Sigmoid colon (tissue), 7 donors: ENCODE results near the gene NOL3. TPM values are rescaled to one million over a fixed set of nuclear protein-coding genes. Genes with fewer than 3 reads are reported as not detected.

Source experiments
- DNase-seq: peaks from one replicate; pipeline ENCODE4 v3.0.0-alpha.2; 2019
- H3K27ac ChIP-seq, 4 donors: fragments of 200-600 bp; sonication (generic); one replicate each; pipeline ENCODE4 v1.5.1; 2016 to 2019; ENCODE audit warnings: mild to moderate bottlenecking in 1 of 4
- H3K27me3 ChIP-seq, 3 donors: fragments of 200-600 bp; sonication (generic); one replicate each; pipeline ENCODE4 v1.5.1; 2019; ENCODE audit warnings: mild to moderate bottlenecking in 1 of 3
- H3K36me3 ChIP-seq, 4 donors: fragments of 200-600 bp; sonication (generic); one replicate each; pipeline ENCODE4 v1.5.1; 2016 to 2019
- H3K4me1 ChIP-seq, 4 donors: fragments of 200-600 bp; sonication (generic); one replicate each; pipeline ENCODE4 v1.5.1; 2017 to 2019
- H3K4me3 ChIP-seq, 4 donors: fragments of 200-600 bp; sonication (generic); one replicate each; pipeline ENCODE4 v1.5.1; 2017 to 2019; ENCODE audit warnings: mild to moderate bottlenecking in 2 of 4, moderate library complexity in 1 of 4
- H3K9me3 ChIP-seq, 4 donors: fragments of 200-600 bp in 3 of 4; sonication (generic) in 3 of 4; one replicate each; pipeline versions ENCODE4 v1.5.1 to v1.6.1; 2013 to 2019
- CTCF ChIP-seq, 4 experiments: fragments of 450-650 bp in 3 of 4; fragments of 200-600 bp in 1 of 4; IDR thresholded peaks; one replicate each; pipeline ENCODE4 v1.5.1; 2016 to 2019; ENCODE audit warnings: antibody characterized with exemption in 4 of 4, mild to moderate bottlenecking in 3 of 4, moderate library complexity in 2 of 4
- EP300 ChIP-seq, 4 donors: sonication (generic); formaldehyde crosslinking; IDR thresholded peaks; one replicate each; pipeline ENCODE4 v1.6.1; 2017; ENCODE audit warnings: antibody characterized with exemption in 4 of 4
- POLR2A ChIP-seq, 2 donors: fragments of 450-650 bp; IDR thresholded peaks; one replicate each; pipeline ENCODE4 v1.6.1; 2016; ENCODE audit warnings: antibody characterized with exemption in 2 of 2, mild to moderate bottlenecking in 2 of 2, moderate library complexity in 2 of 2
- POLR2AphosphoS5 ChIP-seq, 4 donors: sonication (generic); formaldehyde crosslinking; IDR thresholded peaks; one replicate each; pipeline ENCODE4 v1.6.1; 2017; ENCODE audit warnings: antibody characterized with exemption in 4 of 4
- WGBS, 2 donors: extraction: QIAGEN DNeasy Blood & Tissue Kit; methylation state at CpG; one replicate each; pipeline ENCODE4 v1.1.7; 2013; 5-methylcytosine and 5-hydroxymethylcytosine counted together
- intact Hi-C: fragments of 100-400 bp; cut with DNase I; formaldehyde crosslinking; loops from one replicate; pipeline ENCODE4 v1.15.1; 2023
- polyA plus RNA-seq, 3 donors: library from polyadenylated mRNA; stranded (reverse); fragments of 200-250 nt; gene quantifications; one replicate each; pipeline ENCODE4 v1.2.3, GENCODE V29; 2013
- total RNA-seq, 4 donors: library from RNA; depleted of rRNA; stranded (reverse); fragments of >200 nt; gene quantifications; one replicate each; pipeline ENCODE4 v1.1.0, GENCODE V29; 2016
- donor health status: healthy with polysubstance abuse.
- donor health status: Bipolar disorder and iron deficiency.
- donor health status: healthy.

The NOL3 gene
- total and polyA plus RNA-seq, 7 donors = 12.7 to 36.7 (median 23.9) TPM

DNA sequence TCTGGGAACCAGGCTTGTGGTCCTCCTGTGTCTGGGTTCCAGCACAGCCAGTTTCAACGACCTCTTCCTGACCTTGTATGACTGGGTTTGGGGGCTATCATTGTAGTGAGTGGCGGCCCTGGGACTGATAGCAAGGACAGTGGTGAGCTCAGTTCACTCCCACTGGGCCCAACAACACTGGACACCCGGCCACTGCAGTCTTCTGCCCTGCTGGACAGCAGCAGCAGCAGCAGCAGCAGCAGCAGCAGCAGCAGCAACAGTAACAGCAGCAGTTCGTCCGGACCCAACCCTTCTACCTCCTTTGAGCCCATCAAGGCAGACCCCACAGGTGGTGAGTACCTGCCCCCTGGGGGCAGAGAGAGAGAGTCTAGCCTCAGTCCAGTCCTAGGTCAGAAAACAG, 25.3 kb downstream of the NOL3 start:
- 84 to 92% methylated on average over 5 of the region's 5 CpGs for WGBS, 2 donors
- TF ChIP-seq CTCF (IDR thresholded peaks at IDR 0.05) (no peak), EP300 (IDR thresholded peaks at IDR 0.05) (no peak)
- Histone ChIP-seq H3K27ac (no peak overlapping the region), H3K27me3 (no peaks in the 10 kb centered on the region), H3K4me3 (no peak overlapping the region), H3K36me3 (peaks cover 33 to 53% (median 42%) of the 10 kb centered on the region in 4 donors), H3K4me1 (peaks cover 1 to 38% (median 35%) of the 10 kb centered on the region in 4 donors), H3K9me3 (no peaks in the 10 kb centered on the region)
- DNase-seq = no peak
- intact Hi-C loops = no loop called here

GRCh38 chr16:67196881-67197280, 26.5 kb downstream of the NOL3 start:
- TF ChIP-seq CTCF (IDR thresholded peaks at IDR 0.05) (no peak), POLR2A (IDR thresholded peaks at IDR 0.05) (no peak), EP300 (IDR thresholded peaks at IDR 0.05) (no peak)
- H3K4me3 ChIP-seq = no peak overlapping the region
- intact Hi-C loops = no loop called here
- H3K4me1 ChIP-seq = peaks cover 1 to 32% (median 28%) of the 10 kb centered on the region in 4 donors
- no peak for DNase-seq
- H3K9me3 ChIP-seq = no peaks in the 10 kb centered on the region
- no peaks in the 10 kb centered on the region for H3K27me3 ChIP-seq
- peaks cover 33 to 59% (median 45%) of the 10 kb centered on the region in 4 donors for H3K36me3 ChIP-seq
- 97% methylated on average over 1 of the region's 1 CpG for WGBS, 2 donors
- H3K27ac ChIP-seq = no peak overlapping the region

- peaks cover 33 to 63% (median 48%) of the 10 kb centered on the region in 4 donors for H3K36me3 ChIP-seq
These were observed 27.4 kb downstream of the NOL3 start for GRCh38 chr16:67197704-67198103.

DNA sequence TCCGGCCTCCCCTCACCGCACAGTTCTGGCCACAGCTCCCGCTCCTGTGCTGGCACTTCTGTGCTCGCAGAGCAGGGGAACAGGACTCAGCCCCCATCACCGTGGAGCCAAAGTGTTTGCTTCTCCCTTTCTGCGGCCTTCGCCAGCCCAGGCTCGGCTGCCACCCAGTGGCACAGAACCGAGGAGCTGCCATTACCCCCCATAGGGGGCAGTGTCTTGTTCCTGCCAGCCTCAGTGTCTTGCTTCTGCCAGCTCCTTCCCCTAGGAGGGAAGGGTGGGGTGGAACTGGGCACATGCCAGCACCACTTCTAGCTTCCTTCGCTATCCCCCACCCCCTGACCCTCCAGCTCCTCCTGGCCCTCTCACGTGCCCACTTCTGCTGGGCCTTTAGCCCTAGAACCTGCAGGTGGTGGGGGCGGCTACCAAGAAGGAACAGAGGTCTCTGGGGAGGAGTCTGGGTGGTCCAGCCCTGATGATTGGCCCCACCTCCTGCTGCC, 27.9 kb downstream of the NOL3 start:
- TF ChIP-seq POLR2A (IDR thresholded peaks at IDR 0.05) (no peak), POLR2AphosphoS5 (IDR thresholded peaks at IDR 0.05) (no peak), CTCF (IDR thresholded peaks at IDR 0.05) (peak in 3 of 4 experiments; percentile 17 to 52 (median 33))
- WGBS, 2 donors = 27 to 62% methylated on average over 12 of the region's 12 CpGs
- H3K36me3 ChIP-seq = peaks cover 33 to 62% (median 48%) of the 10 kb centered on the region in 4 donors
- H3K4me3 ChIP-seq = no peak overlapping the region
- peak overlapping the region in 1 of 4 donors; percentile 20 for H3K27ac ChIP-seq
- H3K27me3 ChIP-seq = no peaks in the 10 kb centered on the region
- H3K9me3 ChIP-seq = no peaks in the 10 kb centered on the region
- peaks cover 0 to 22% (median 19%) of the 10 kb centered on the region in 4 donors for H3K4me1 ChIP-seq
- no peak for DNase-seq
- intact Hi-C loops = no loop called here

More at GRCh38 chr16:67197704-67198103, 27.4 kb downstream of the NOL3 start:
- Histone ChIP-seq H3K4me1 (peaks cover under 1 to 28% (median 24%) of the 10 kb centered on the region in 4 donors), H3K27ac (no peak overlapping the region), H3K27me3 (no peaks in the 10 kb centered on the region), H3K4me3 (no peak overlapping the region), H3K9me3 (no peaks in the 10 kb centered on the region)
- 61 to 84% methylated on average over 6 of the region's 6 CpGs for WGBS, 2 donors
- no peak for TF ChIP-seq EP300 (IDR thresholded peaks at IDR 0.05)
- no peak for TF ChIP-seq POLR2AphosphoS5 (IDR thresholded peaks at IDR 0.05)
- no peak for TF ChIP-seq POLR2A (IDR thresholded peaks at IDR 0.05)
- no peak for TF ChIP-seq CTCF (IDR thresholded peaks at IDR 0.05)
- DNase-seq = no peak
- intact Hi-C loops = no loop called here
